ENCODE results near the gene RNF157. TPM values are rescaled to one million over a fixed set of nuclear protein-coding genes. Genes with fewer than 3 reads are reported as not detected.

The RNF157 gene
- total and polyA plus RNA-seq, 2 of the 4 experiments (the other 2 are of a cell fraction), result 0.54 to 1.3 TPM

- Histone ChIP-seq H3K14ac (replicated peaks; ENCODE audit: low read depth, low read length) (no peak overlapping the region), H3K4me3 (ENCODE audit: insufficient read depth, low read depth, low read length) (no peak overlapping the region), H3K36me3 (ENCODE audit: control insufficient read depth, insufficient read depth, low read length) (peaks cover 9% of the 10 kb centered on the region), H2BK15ac (ENCODE audit: low read depth, low read length) (no peak overlapping the region), H2AK9ac (replicated peaks; ENCODE audit: low read depth, low read length, poor library complexity) (peak overlapping the region; percentile 66), H3K27ac (ENCODE audit: insufficient read depth, low read length) (no peak overlapping the region), H4K8ac (ENCODE audit: low read depth in 2 of 2, low read length in 2 of 2) (no peak overlapping the region), H2BK5ac (ENCODE audit: low read depth, low read length, poor library complexity, severe bottlenecking) (no peak overlapping the region), H3K18ac (ENCODE audit: low read depth, low read length) (no peak overlapping the region), H2AK5ac (ENCODE audit: low read depth, low read length) (no peak overlapping the region), H4K91ac (ENCODE audit: insufficient read depth, low read depth, low read length) (no peak overlapping the region), H3K9ac (ENCODE audit: low read depth, low read length) (no peak overlapping the region), H2BK120ac (ENCODE audit: low read depth, low read length) (no peak overlapping the region), H3K9me1 (ENCODE audit: insufficient read depth, low read length) (peaks cover 6% of the 10 kb centered on the region), H2BK20ac (ENCODE audit: low read depth, low read length) (no peak overlapping the region), H2AFZ (replicated peaks; ENCODE audit: low read length, poor library complexity) (peak overlapping the region; percentile 35), H3K4me1 (ENCODE audit: control insufficient read depth, insufficient read depth, low read length) (peaks cover 7% of the 10 kb centered on the region), H4K5ac (ENCODE audit: low read depth, low read length) (no peak overlapping the region), H3K56ac (ENCODE audit: extremely low read depth, insufficient read depth, low read length) (no peak overlapping the region), H3K9me3 (ENCODE audit: control insufficient read depth, insufficient read depth, low read length) (no peaks in the 10 kb centered on the region), H3K27me3 (ENCODE audit: control insufficient read depth, insufficient read depth, low read length) (no peaks in the 10 kb centered on the region), H3K4ac (ENCODE audit: low read depth, low read length) (no peak overlapping the region), H3K79me1 (ENCODE audit: low read depth in 1 of 2, low read length in 2 of 2) (peaks cover 13 to 38% of the 10 kb centered on the region in 2 experiments; a peak in 3 of 4 replicates), H3K4me2 (ENCODE audit: low read depth, low read length) (no peak overlapping the region), H3K23ac (ENCODE audit: low read depth, low read length) (no peak overlapping the region), H4K20me1 (ENCODE audit: insufficient read depth, low read length) (no peaks in the 10 kb centered on the region; the same call in 1 of the 2 replicates)
- dilution Hi-C loops (cut with HindIII; ENCODE audit: low sequenced_read_pairs, unreplicated experiment) (no loop called here), in situ Hi-C loops (cut with MboI; ENCODE audit: low sequenced_read_pairs) (no loop called here), intact Hi-C loops (cut with micrococcal nuclease) (no loop called here)
- CTCF ChIA-PET, result interaction anchor here (1.3 to 1.4 kb wide), 2 partner anchors 9 to 153 kb away, joined by 3 to 5 read pairs; partner anchors contain the start of gene UBALD2
- no peak for DNase-seq
- no peak for ATAC-seq (ENCODE audit: low read depth)
- BruUV-seq (replicated peaks), result no TSS peak
- POLR2A ChIA-PET (ENCODE audit: unreplicated experiment), result no interaction called here
- no CpG with 5 or more reads among the region's 26 CpGs for WGBS, 2 experiments (ENCODE audit: extremely low coverage in 2 of 2, insufficient read length in 1 of 2)
- TF ChIP-seq CEBPB (IDR thresholded peaks at IDR 0.05; ENCODE audit: low read depth, low read length) (no peak), SMC3 (IDR thresholded peaks at IDR 0.05; ENCODE audit: low read depth, low read length) (no peak), MAZ (IDR thresholded peaks at IDR 0.05; ENCODE audit: borderline replicate concordance, low read depth, low read length) (no peak), RAD21 (IDR thresholded peaks at IDR 0.05; ENCODE audit: low read length) (no peak), RFX5 (IDR thresholded peaks at IDR 0.05; ENCODE audit: low read depth, low read length) (no peak), CHD1 (IDR thresholded peaks at IDR 0.05; ENCODE audit: low read depth, low read length) (no peak), RCOR1 (IDR thresholded peaks at IDR 0.05; ENCODE audit: insufficient replicate concordance, low read length) (no peak), MAFK (IDR thresholded peaks at IDR 0.05; ENCODE audit: low read depth, low read length) (no peak), BHLHE40 (IDR thresholded peaks at IDR 0.05; ENCODE audit: low read depth, low read length) (no peak), POLR2A (IDR thresholded peaks at IDR 0.05; ENCODE audit: low read depth, low read length) (no peak), ELK1 (IDR thresholded peaks at IDR 0.05; ENCODE audit: borderline replicate concordance, low read depth, low read length) (no peak), FOS (IDR thresholded peaks at IDR 0.05; ENCODE audit: low read depth, low read length) (no peak), MXI1 (IDR thresholded peaks at IDR 0.05; ENCODE audit: borderline replicate concordance, low read depth, low read length) (no peak), NFE2L2 (IDR thresholded peaks at IDR 0.05; ENCODE audit: low read depth, low read length) (no peak)
- TF ChIP-seq, protein P1, sequence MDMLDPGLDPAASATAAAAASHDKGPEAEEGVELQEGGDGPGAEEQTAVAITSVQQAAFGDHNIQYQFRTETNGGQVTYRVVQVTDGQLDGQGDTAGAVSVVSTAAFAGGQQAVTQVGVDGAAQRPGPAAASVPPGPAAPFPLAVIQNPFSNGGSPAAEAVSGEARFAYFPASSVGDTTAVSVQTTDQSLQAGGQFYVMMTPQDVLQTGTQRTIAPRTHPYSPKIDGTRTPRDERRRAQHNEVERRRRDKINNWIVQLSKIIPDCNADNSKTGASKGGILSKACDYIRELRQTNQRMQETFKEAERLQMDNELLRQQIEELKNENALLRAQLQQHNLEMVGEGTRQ (IDR thresholded peaks at IDR 0.05; ENCODE audit: low read depth, low read length), result no peak
- TF ChIP-seq, protein P2, sequence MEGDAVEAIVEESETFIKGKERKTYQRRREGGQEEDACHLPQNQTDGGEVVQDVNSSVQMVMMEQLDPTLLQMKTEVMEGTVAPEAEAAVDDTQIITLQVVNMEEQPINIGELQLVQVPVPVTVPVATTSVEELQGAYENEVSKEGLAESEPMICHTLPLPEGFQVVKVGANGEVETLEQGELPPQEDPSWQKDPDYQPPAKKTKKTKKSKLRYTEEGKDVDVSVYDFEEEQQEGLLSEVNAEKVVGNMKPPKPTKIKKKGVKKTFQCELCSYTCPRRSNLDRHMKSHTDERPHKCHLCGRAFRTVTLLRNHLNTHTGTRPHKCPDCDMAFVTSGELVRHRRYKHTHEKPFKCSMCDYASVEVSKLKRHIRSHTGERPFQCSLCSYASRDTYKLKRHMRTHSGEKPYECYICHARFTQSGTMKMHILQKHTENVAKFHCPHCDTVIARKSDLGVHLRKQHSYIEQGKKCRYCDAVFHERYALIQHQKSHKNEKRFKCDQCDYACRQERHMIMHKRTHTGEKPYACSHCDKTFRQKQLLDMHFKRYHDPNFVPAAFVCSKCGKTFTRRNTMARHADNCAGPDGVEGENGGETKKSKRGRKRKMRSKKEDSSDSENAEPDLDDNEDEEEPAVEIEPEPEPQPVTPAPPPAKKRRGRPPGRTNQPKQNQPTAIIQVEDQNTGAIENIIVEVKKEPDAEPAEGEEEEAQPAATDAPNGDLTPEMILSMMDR (conservative IDR thresholded peaks at IDR 0.05; ENCODE audit: low read depth, low read length), result no peak
Measured at GRCh38 chr17:76273445-76274111, 33.3 kb upstream of the RNF157 start.

All from IMR-90 (cell line).